ENCODE data around the gene RPL5. TPM values are rescaled to one million over a fixed set of nuclear protein-coding genes. Genes with fewer than 3 reads are reported as not detected.

RPL5 gene
- total RNA-seq, result 1,470 and 2,144 TPM in 2 replicates

GRCh38 chr1:92831762-92832536 lies at the start of gene RPL5:
Gene RPL5, plus strand, starts transcription at chr1:92832040. Its CDS starts 75 bp downstream, at chr1:92832115.

DNA sequence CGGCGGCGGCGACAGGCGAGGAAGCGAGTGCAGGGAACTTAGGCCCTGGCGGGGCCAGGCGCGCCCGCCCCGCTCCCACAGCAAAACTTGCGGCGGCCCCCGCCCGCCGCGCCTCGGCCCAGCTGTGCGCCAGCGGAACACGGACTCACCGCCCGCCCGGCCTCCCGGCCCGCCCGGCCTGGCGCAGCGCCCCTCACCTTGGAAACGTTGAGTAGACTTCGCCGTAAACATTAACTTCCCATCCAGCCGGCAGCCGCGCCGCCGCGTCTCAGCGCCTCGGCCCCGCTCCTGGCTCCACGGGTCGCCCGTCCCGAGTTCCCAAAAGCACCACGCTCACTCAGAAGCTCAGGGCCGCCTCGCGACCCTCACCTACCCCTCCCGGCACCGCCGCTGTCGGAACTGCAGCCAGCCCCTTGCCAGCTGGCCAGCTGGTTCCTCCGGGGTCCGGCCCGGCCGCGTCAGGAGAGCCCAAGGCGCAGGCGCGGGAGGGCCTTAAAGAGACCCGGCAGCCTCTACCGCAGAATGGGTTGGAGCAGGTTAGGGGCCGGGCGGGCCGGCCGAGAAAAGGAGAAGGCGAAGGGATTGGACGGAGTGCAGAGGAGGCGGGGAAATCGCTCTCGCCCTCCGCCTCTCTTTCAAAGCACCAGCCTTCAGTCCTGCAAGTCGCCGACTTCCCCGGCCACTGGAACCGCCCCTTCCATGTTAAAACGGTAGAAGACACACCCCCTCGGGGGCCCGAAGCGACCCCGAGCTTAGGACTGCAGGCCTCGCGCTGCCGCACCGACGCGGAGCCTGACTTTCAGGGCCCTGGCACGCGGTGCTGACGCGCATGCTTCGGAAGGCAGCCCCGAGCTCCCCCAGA lies 47.0 kb upstream of the RPL5 start, which contains the start of gene EVI5:
EVI5 (minus strand) TSS at position 470 of the 862 bp plus-strand sequence. CDS start 48,562 bp downstream, outside the sequence.

Other genes starting within 250 kb of the RPL5 start
- 14.9 and 25.5 TPM in 2 replicates for gene EVI5, start 46.9 kb upstream of the RPL5 start, total RNA-seq
- 6.5 and 15.8 TPM in 2 replicates for gene DIPK1A, start 129.4 kb downstream of the RPL5 start, total RNA-seq
- gene MTF2, start 247.2 kb downstream of the RPL5 start, total RNA-seq, result 11.9 and 18.3 TPM in 2 replicates